SK-N-DZ (cell line): ENCODE results near the gene C16orf74. TPM values are rescaled to one million over a fixed set of nuclear protein-coding genes. Genes with fewer than 3 reads are reported as not detected.

Experiments used
- DNase-seq: peaks from one replicate; pipeline ENCODE4 v3.0.0-alpha.2; 2015; ENCODE audit warnings: low spot score
- polyA plus RNA-seq, 2 experiments: library from polyadenylated mRNA; depleted of rRNA; stranded (reverse); fragments of >200 nt; gene quantifications; 2 replicates each; pipeline ENCODE4 v1.2.3, GENCODE V29; 2014

C16orf74 gene
- polyA plus RNA-seq (2014; cell fraction: cytosol; rRNA removed), result 0.24 TPM in 1 of 2 replicates, not detected in the other
- 1.8 TPM in 1 of 2 replicates, not detected in the other for polyA plus RNA-seq (2014; cell fraction: nucleus; rRNA removed)

DNA sequence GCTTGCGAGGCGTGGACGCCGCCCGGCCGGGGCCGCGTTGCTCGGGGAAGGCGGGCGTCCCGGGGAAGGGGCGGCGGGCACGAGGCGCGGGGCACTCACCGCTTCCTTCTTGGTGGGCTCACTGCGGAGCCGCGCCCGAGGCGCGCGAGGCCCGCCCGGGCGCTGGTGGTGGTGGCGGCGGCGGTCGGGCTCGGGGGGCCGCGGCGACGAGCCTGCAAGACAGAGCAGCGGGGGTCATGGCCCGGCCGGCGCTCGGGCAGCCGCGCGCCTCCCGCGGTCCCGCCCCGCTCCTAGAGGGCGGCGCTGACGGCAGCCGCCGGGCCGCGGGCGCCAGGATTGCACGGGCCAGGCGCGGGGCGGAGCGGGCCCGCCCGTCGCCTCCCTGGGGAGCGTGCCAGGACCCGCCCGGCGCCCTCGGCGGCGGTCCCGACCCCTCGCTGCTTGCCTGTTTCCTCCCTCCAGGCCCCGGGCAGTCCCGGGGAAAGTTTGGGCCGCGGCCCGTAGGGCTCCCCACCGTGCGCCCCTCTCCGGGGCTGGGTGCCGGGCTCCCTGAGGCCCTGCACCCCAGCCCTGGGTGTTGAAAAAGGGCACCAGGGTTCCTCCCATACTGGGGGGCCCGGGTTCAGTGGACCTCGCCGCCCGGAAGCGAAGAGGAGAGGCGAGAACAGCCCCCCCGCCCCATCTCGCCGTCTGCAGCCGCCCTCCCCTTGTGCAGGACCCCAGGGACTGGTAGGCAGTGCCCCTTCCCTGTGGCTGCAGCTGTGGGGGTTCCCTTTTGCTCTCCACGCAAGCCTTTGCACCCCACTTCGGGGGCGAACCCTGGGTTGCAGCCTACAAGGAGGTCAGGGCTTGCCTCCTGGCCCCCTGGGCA, at the start of gene C16orf74:
Gene C16orf74, minus strand, starts transcription at position 270 of the 871 bp plus-strand sequence. CDS start 15,879 bp downstream, outside the sequence.
- no peak for DNase-seq

DNA sequence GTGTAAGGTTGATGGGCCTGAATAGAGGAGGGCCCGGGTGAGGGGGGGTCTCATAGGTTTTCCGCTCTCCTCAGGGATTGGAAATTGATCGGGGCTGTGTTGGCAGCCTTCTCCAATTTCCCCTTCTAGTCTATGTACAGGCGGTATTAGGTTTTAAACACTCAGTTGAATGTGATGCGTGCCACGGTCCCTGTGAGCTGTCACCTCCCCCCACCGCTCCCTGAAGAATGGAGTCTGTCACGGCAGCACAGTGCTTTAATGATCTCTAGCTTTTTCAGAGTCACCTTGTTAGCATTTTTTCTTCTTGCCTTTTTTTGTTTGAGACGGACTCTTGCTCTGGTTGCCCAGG, 49.4 kb upstream of the C16orf74 start:
- DNase-seq, result no peak

DNA sequence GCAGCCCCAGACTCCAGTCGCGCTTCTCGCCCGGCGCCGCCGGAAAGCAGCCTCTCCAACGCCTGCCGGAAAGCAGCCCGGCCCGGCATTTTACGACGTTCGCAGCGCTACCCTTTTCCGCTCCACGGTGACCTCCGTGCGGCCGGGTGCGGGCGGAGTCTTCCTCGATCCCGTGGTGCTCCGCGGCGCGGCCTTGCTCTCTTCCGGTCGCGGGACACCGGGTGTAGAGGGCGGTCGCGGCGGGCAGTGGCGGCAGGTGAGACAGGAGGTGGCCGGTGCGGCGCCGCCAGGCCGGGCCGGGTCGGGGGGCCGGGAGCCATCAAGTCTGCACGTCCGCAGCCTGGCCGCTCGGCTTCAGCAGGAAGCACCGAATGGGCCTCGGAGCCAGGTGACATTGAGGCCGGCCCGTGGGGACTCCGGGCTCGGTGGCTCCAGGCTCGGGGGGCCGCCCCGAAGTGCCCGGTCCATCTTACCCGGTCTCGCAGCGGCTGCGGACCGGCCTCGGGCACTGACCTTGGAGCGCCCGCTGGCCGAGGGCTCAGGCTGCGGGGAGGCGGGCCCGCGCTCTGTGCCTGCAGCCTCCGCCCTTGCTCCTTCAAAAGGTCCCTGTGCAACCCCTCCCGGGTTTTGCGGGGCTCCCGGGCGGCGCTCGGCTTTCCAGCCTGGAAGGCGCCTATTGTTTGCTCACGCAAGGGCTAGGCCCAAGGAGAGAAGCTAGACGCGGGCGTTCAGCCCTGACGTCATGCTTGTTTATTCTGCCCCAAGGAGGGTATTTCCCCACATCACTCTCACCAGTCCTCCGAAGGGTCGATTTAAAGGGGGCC, 48.8 kb upstream of the C16orf74 start, which contains the start of the genes COX4I1 and EMC8:
Gene COX4I1, plus strand, starts transcription at position 199 of the 824 bp plus-strand sequence. CDS start 1,511 bp downstream, outside the sequence.
Gene EMC8, minus strand, starts transcription at position 48 of the 824 bp plus-strand sequence. CDS start 249 bp downstream, outside the sequence.
- peak; percentile 92 for DNase-seq

DNA sequence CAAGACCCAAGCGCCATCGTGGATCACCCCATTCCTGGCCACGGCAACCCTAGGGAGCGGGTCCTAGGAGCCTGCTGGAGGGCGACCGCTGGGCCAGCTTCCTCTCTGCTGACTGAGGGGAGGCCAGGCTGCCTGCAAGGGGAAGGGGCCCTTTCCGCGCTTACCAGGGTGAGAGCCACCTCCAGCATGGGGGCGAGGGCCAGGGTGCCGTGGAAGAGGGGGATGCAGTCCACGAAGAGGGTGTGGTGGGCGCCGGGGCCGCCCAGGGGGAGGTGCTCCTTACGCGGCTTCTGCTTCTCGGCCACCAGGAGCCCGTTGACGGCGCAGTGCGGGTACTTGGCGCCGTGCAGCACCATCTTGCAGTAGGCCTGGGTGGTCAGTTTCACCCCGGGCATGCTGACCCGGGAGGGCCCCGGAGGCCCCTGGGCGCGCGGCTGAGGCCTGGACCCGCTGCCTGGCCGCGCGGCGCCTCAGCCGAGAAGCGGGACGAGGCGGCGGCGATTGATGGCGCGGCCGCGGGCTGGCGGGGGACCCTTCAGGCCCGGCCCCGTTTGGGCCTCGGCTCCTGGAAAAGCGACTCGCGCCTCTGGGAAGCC, 48.1 kb upstream of the C16orf74 start:
- DNase-seq, result no peak

DNA sequence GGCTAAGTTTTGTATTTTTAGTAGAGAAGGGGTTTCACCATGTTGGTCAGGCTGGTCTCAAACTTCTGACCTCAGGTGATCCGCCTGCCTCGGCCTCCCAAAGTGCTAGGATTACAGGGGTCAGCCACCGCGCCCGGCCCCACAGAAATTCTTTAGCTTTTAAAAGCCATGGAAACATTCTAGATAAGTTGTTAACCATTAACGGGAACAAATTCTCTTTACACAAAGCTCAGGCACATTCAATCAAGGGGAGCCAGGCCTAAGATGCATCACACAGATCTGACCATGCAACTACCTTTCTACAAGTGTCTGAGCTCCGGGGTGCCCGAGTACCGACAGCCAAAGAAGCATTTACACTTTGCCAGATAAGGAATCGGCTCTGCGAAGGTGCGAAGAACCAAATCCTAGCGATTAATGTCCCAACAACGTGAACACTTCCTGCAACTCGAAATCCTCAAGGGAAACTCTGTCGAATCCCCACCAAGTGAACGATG, 47.4 kb upstream of the C16orf74 start:
- DNase-seq, result no peak

DNA sequence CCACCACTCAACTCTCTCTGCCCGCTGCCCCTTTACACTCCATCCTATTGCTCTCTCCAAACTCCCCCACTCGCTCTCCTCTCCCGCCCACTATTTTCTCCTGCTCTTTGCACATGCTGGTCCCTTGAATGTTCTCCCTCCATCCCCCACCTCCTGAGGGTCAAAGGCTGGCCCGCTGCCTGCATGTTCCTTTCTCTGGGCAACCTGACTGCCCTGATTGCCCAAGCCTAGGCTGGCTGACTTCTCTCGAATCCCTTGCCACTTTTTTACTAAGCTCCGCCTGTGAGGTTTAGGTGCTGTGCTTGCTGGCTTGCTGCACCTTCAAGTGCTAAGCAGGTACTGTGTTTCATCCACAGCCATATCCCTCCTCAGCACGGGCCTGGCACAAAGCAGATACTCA, 45.7 kb upstream of the C16orf74 start:
- DNase-seq, result no peak

DNA sequence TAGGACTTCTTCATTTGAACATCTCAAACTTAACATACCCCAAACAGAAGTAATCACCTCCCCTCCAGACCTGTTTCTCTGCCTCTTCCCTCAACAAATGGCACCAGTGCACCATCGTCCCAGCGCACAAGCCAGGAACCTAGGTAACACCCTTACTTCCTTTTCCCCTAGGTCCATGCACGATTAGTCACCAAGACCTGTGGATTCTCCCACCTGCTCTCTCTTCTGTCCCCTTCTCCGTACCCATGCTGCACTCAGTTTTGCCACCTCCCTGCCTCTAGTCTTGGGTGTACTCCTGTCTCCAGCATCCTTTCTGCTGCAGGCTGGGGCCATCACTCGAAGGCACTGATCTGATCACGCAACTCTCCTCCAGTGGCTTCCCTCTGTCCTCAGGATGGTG, 45.3 kb upstream of the C16orf74 start:
- no peak for DNase-seq

DNA sequence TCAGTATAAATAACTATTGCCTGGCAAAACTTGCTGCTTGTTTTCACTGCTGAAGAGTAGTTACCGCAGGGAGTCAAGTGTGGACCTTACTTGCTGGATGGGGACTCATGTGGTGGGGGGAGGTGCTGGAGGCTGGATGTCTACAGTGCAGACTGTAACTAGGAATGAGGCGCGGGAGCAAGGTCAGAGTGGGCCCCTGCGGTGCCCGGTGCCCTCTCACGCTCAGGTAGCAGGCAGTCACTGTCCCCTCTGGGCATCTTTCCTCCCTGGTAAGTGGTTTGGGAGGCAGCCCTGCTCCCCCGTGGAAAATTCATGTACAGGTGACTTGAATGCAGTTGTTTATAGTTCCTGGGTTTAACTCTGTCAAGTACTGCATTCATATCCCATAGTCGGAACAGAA, 43.8 kb upstream of the C16orf74 start:
- no peak for DNase-seq

DNA sequence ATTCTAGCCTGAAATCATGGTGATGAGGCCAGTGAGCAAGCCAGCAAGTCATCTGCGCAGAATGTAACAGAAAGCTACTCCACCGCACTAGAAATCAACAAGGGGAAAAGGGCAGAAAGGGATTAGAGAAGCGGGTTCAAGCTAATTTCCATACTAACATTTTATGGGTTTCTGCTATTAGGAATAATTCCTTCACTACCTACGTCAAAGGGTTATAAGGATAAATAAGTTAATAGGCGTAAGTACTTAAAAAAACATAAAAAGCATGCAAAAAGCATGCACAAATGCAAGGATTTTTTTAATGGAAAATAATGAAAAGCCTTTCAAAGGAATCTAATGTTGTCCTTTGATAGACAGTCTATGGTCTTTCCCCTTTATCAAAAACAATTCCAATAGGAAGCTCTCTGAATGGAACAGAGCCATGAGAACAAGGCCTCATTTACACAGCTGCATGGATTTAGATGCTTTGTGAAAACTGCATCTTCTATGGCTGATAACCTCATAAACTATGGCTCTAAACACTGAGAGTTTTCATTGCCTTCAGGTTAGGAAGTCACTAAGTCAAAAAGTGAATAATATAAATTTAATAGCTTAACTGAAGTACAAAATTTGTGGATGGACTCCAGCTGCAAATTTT, 42.9 kb upstream of the C16orf74 start:
- no peak for DNase-seq

DNA sequence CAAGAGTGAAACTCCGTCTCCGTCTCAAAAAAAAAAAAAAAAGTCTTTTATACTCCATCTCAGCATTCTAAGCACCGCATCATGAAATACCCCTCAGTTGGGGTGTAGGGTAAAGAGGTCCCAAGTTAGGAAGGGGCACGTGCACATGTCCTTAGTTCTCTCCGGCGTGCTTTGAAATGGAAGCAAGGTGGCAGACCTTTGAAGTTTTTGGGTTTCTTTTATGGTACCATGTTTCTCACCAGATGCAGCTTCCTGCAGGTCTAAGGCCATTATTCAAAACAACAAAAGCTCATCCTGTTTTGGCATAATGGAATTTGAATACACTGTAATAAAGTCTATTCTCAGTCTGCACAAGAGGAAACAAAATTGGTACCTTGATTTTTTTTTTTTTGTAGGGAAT, 38.9 kb upstream of the C16orf74 start:
- no peak for DNase-seq

DNA sequence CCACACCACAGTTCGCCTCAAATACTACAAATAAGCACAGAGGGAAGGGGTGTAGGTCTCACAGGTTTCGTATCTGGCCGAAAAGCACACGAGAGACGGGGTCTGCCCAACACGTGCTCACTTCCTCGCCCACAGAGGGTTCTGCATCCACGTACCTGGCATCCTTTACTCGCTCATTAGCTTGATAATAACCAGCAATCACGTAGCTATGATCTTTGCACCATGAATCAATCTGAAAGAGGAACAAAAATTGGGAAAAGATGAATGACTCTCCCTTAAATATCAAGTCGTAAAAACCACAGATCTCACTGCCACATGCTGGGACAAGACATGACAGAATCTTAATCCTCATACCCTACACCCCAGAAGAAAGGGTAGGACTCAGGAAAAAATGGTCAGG, 37.9 kb upstream of the C16orf74 start:
- no peak for DNase-seq

DNA sequence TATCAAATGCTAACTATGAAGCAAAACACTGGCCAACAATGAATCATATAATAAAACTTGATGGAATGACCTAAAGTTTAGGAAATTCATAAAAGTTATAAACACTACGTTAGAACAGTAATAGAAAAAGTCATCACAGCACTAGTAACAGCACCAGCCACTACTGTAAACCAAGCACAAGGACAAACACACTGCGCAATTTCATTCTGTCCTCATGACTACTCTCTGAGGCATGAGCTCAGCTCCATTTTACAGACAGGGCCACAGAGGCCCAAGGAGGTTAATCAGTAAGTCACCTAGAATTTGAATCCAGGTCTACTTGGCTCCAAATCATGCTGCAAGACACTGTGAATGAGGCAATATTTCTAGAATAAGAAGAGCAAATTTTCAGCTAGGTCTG, 35.0 kb upstream of the C16orf74 start:
- no peak for DNase-seq

DNA sequence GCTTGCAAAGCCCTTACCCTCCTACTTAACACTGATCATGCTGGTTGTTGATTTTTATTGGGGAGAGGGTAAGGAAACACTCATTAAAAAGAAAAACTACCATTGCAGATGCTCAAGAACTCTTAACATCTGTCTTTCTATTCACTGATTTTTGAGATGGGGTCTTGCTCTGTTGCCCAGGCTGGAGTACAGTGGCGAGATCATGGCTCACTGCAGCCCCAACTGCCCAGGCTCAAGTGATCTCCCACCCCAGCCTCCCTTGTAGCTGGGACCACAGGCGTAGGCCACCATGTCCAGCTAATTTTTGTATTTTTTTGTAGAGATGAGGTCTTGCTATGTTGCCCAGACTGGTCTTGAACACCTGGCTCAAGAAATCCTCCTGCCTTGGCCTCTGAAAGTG, 33.9 kb upstream of the C16orf74 start:
- DNase-seq, result no peak

DNA sequence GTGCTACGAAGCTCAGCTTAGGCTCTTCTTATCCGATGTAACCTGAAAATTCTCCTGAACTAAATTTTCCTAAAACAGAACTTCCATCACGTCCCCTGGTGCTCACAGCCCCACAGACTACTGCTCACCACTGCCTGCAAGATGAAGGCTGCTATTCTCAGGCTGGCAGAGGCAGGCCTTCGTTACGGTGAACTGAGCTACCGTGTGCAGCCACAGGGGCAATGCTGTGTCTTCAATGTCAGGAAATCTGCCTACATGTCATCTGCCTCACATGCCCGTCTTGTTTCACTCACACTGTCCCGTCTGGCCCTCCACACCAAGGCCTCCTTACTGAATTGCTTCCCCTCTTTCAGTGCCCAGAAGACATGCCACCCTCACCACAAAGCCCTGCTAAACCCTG, 32.5 kb upstream of the C16orf74 start:
- DNase-seq, result no peak

DNA sequence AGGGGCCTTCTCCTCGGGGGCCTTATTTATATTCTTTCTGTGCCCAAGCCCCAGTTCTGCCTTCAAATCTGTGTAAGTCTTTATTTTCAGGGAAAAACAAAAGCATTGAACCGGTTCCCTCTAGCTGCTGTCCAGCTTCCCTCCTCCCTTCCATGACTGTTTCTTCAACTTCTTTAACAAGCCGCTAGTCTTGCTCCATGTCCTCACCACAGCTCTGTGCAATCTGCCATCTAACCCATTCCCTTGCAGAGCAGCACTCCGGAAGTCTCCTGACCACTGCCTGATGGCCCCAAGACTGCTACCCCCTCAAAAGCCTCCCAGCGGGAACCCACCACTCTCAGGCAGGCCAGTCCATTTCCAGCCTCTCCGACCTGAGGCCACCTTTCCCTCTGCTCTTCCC, 31.6 kb upstream of the C16orf74 start:
- DNase-seq, result no peak

DNA sequence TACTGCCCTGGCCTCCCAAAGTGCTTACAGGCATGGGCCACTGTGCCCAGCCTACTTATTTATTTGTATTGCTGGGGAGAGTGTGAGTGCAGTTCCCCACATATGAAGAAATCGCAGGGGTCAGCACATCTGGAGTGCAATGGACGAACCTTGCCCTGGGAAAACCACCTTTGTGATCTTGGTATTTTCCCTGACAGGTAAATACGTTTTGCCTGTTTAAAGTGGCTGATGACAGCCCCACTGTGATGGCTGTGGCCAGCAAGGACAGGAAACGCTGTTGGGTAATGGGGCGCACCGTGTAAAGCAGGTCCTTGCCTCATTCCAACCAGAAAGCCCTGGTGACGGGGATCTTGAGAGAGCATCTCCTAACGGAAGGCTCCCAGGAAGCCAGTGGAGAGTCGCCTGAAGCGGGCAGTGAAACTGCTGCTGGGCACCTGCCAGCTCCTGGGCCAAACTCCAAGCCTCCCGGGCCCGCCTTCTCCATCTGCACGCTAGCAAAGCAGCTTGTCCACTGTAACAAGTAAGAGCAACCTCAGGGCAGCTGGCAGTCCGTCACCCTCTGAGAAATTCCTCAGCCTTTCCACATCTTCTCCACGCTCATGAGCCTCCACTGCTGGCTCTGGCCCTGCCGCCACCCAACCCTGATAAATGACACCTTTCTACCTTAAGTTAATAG, 30.9 kb upstream of the C16orf74 start:
- no peak for DNase-seq

DNA sequence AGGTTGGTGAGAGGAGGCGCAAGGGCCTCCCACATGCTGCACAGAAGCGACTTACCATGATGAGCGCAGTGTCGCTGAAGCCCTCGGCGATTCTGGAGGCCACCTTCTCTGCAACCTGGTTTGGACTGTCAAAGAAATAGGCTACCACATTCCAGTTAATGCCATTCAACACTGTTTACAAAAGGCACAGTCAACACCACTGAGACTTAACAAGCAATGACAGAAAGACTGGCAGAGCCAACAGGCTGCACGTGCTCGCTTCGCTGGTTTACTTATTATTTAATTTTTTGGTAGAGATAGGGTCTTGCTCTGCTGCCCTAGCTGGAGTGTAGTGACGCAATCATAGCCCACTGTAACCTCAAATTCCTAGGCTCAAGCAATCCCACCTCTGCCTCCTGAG, 30.3 kb upstream of the C16orf74 start:
- no peak for DNase-seq

DNA sequence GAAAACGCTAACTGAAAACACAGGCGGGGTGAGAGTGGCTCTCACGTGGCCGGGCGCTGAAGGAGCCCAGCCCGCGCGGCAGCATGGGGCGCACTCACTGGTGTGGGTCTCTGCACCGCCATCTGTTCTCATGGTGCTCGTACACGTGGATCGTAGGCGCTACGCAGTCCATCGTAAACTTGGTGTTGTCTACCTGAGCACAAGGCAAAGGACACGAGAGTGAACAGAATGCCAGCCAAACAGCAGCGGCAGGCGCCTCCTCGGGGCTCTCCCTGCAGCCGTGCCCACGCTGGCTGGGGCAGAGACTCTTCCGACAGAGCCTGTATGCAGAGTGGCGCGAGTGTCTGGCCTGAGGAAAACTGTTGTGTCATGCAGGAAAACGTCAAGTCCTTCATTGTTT, 29.4 kb upstream of the C16orf74 start:
- DNase-seq, result no peak

DNA sequence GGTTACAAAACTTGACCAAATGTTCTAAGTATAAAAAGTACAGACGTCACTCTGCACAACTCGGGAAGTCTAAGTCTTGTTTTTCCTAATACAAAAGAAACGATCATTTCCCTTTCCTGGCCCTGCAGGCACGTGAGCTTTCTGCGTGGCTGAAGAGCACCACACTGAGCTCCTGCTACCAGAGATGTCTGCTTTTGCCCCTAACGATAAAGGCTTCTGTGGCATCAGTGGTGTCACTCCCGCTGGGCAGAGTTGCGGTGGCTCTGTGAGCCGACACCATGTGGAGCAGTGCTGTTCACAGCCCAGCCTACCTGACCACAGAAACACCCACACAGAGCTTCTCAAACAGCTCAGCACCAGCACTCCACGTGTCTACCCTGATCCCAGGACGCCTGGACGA, 28.0 kb upstream of the C16orf74 start:
- no peak for DNase-seq

DNA sequence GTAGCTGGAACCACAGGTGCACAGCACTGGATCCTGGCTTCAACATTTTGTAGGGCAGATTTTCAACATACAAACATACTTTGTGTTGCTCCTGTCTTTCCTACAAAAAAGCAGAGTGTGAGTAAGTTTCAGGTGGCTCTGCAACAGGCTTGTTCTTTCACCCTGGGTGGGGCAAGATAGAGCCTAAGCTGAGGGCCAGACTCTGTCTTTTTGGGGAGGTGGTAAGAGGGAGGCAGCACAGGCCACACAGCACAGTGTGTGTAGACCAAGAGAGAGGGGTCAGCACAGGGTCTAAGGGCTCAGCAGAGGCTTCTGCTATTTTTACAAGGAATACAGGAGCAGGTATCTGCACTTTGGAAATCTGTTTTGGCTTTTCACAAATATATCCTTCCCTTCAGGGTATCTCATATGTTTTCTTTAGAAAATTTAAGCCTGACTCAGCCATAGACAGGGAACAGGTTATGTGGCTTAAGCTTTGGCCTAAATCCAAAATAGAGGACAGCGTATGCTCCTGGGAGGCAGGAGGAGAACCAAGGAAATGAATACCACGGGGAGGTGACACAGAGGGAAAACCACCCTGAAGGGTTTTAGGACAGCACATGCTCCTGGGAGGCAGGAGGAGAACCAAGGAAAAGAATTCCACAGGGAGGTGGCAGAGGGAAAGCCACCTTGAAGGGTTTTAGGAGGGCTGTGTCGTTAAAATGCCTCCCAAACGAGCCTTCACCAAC, 26.9 kb upstream of the C16orf74 start:
- no peak for DNase-seq
